ENCODE measurements around the gene GNG12.

The GNG12 gene

DNA sequence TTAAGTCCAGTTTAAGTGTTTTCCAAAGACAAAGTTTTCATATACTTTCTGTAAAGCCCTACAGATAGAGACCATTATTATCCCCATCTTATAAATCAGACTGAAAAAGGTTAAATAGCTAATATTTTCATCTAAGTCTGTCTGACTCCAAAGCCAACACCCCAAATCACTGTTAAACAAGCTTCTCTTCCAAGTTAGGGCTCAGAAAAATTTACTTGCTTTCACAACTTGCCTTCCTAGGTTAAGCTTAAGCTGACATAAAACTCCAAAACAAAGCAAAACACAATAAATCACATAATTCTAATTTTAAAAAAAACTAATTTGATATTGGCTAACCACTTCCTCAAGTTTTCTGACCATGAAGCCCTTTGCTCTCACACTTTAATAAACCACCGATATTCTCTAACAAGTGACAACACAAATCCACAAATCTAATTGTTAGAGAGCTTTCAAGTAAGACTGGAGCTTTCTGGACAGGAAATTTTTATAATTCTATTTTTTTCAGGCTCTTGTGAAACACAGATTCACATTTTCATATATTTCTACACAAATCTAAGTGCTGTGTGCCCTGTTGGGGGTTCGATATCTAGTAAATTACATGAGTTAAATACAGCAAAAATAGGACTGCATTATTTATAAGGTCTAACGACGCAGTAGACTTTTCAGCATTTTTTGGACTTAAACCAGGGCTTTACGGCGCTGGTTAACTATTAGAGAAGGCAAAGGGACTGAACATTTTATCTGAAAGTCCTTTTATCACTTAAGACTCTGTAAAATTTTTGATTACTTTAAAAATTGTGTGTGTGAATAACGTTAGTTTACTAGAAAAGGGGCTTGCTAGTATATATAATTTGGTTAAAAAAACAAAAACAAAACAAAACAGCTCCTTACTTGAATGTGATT lies 2.1 kb downstream of the GNG12 start:
- no peaks in the 10 kb centered on the region for H3K27me3 ChIP-seq (ENCODE audit: insufficient read depth, low read length)
- peak overlapping the region; percentile 86 for H3K4me3 ChIP-seq (ENCODE audit: low read depth, low read length)
- peaks cover 7% of the 10 kb centered on the region for H3K36me3 ChIP-seq (ENCODE audit: insufficient read depth, low read length)
- peaks cover 33% of the 10 kb centered on the region for H3K4me1 ChIP-seq (ENCODE audit: control insufficient read depth, insufficient read depth, low read length, unreplicated experiment)
- peaks cover 66% of the 10 kb centered on the region for H3K79me2 ChIP-seq (ENCODE audit: control insufficient read depth, insufficient read depth, low read length, unreplicated experiment)
- no peak overlapping the region for H2AFZ ChIP-seq (ENCODE audit: low read length, unreplicated experiment)
- peak overlapping the region; percentile 90 for H3K27ac ChIP-seq (ENCODE audit: low read depth, low read length)

DNA sequence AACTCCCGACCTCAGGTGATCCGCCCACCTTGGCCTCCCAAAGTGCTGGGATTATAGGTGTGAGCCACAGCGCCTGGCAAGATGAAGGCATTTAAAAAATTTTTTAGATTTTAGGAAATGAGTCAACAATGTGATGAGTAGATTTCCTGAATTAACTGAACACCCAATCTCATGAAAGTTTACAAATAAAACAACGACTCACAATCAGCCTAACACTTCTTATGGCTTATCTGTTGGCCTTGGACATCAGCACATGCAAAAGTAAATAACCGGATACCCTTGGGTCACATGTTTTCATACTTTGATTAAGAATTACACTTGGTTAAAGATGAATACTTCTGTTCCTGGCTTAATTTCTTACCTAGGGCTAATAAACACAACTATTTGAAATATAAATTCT lies 3.0 kb downstream of the GNG12 start:
- H2AFZ ChIP-seq (ENCODE audit: low read length, unreplicated experiment) = no peak overlapping the region
- peak overlapping the region; percentile 90 for H3K27ac ChIP-seq (ENCODE audit: low read depth, low read length)
- peaks cover 25% of the 10 kb centered on the region for H3K4me1 ChIP-seq (ENCODE audit: control insufficient read depth, insufficient read depth, low read length, unreplicated experiment)
- H3K79me2 ChIP-seq (ENCODE audit: control insufficient read depth, insufficient read depth, low read length, unreplicated experiment) = peaks cover 75% of the 10 kb centered on the region
- no peaks in the 10 kb centered on the region for H3K27me3 ChIP-seq (ENCODE audit: insufficient read depth, low read length)
- H3K36me3 ChIP-seq (ENCODE audit: insufficient read depth, low read length) = peaks cover 7% of the 10 kb centered on the region
- H3K4me3 ChIP-seq (ENCODE audit: low read depth, low read length) = peak overlapping the region; percentile 86

- H3K4me1 ChIP-seq (ENCODE audit: control insufficient read depth, insufficient read depth, low read length, unreplicated experiment) = peaks cover 16% of the 10 kb centered on the region
- H3K4me3 ChIP-seq (ENCODE audit: low read depth, low read length) = no peak overlapping the region
- H3K27me3 ChIP-seq (ENCODE audit: insufficient read depth, low read length) = no peaks in the 10 kb centered on the region
- H3K79me2 ChIP-seq (ENCODE audit: control insufficient read depth, insufficient read depth, low read length, unreplicated experiment) = peaks cover 99% of the 10 kb centered on the region
- H3K27ac ChIP-seq (ENCODE audit: low read depth, low read length) = no peak overlapping the region
- H2AFZ ChIP-seq (ENCODE audit: low read length, unreplicated experiment) = no peak overlapping the region
- peaks cover 10% of the 10 kb centered on the region for H3K36me3 ChIP-seq (ENCODE audit: insufficient read depth, low read length)
Measured at GRCh38 chr1:67827688-67828087, 5.6 kb downstream of the GNG12 start.

- Histone ChIP-seq H2AFZ (ENCODE audit: low read length, unreplicated experiment) (no peak overlapping the region), H3K4me3 (ENCODE audit: low read depth, low read length) (no peak overlapping the region), H3K36me3 (ENCODE audit: insufficient read depth, low read length) (peaks cover 13% of the 10 kb centered on the region), H3K79me2 (ENCODE audit: control insufficient read depth, insufficient read depth, low read length, unreplicated experiment) (peaks cover 99% of the 10 kb centered on the region), H3K4me1 (ENCODE audit: control insufficient read depth, insufficient read depth, low read length, unreplicated experiment) (peaks cover 14% of the 10 kb centered on the region), H3K27ac (ENCODE audit: low read depth, low read length) (no peak overlapping the region), H3K27me3 (ENCODE audit: insufficient read depth, low read length) (no peaks in the 10 kb centered on the region)
Measured at GRCh38 chr1:67825591-67825990, 7.7 kb downstream of the GNG12 start.

DNA sequence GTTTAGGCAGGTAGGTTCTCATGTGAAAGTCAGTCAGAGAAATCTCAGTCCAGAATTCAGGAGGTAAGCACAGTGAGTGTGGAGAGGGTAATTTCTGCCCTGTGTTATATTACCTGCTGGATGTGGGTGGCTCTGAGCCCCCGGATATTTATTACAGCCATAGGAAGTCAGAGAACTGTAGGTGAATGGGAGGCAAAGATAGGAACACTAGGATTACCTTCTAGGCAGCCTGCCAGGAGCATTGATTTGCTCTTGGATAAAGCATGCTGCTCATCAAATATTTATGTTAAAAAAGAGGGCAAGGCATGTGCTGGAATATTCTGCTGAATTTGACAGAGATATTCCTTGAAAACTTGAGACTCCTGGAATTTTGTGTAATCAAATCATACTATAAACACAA lies 8.5 kb downstream of the GNG12 start:
- Histone ChIP-seq H3K4me1 (ENCODE audit: control insufficient read depth, insufficient read depth, low read length, unreplicated experiment) (peaks cover 7% of the 10 kb centered on the region), H3K27ac (ENCODE audit: low read depth, low read length) (no peak overlapping the region), H3K36me3 (ENCODE audit: insufficient read depth, low read length) (peaks cover 13% of the 10 kb centered on the region), H2AFZ (ENCODE audit: low read length, unreplicated experiment) (no peak overlapping the region), H3K4me3 (ENCODE audit: low read depth, low read length) (no peak overlapping the region), H3K79me2 (ENCODE audit: control insufficient read depth, insufficient read depth, low read length, unreplicated experiment) (peaks cover 97% of the 10 kb centered on the region), H3K27me3 (ENCODE audit: insufficient read depth, low read length) (no peaks in the 10 kb centered on the region)

DNA sequence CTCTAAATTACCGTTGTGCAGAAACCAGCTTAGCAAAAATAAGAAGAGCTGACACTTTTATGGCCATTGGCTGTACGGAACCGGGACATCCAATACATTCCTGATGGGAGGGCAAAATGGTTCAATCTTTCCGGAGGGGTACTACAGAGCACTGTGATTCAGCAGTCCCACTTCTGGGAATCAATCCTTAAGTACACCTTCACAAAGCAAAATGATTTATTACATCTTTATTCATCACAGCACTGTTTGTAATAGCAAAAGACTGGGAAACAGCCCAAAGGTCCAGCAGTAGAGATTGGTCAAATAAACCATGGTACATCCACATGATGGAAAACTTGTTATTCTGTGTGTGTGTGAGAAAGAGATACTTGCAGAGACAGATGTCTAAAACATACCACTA lies 9.7 kb downstream of the GNG12 start:
- Histone ChIP-seq H3K36me3 (ENCODE audit: insufficient read depth, low read length) (peaks cover 10% of the 10 kb centered on the region), H3K4me3 (ENCODE audit: low read depth, low read length) (no peak overlapping the region), H2AFZ (ENCODE audit: low read length, unreplicated experiment) (no peak overlapping the region), H3K27me3 (ENCODE audit: insufficient read depth, low read length) (no peaks in the 10 kb centered on the region), H3K4me1 (ENCODE audit: control insufficient read depth, insufficient read depth, low read length, unreplicated experiment) (peaks cover 19% of the 10 kb centered on the region), H3K27ac (ENCODE audit: low read depth, low read length) (no peak overlapping the region), H3K79me2 (ENCODE audit: control insufficient read depth, insufficient read depth, low read length, unreplicated experiment) (peaks cover 97% of the 10 kb centered on the region)

DNA sequence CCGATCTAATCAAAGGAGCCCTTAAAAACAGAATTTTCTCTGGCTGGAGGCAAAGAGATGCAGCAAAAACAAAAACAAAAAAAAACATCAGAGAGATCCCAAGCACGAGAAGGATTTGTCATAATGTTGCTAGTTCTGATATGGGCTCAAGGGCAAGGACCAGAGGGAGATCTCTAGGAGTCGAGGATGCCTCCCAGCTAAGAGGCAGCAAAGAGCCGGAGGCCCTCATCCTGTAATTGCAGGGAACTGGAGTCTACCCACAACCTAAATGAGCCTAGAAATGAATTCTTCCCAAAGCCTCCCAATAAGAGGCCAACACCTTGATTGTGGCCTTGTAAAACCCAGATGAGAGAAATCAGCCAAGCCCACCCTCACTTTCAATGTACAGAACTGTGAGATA lies 12.0 kb downstream of the GNG12 start:
- Histone ChIP-seq H3K4me3 (ENCODE audit: low read depth, low read length) (no peak overlapping the region), H3K27ac (ENCODE audit: low read depth, low read length) (no peak overlapping the region), H3K27me3 (ENCODE audit: insufficient read depth, low read length) (no peaks in the 10 kb centered on the region), H2AFZ (ENCODE audit: low read length, unreplicated experiment) (no peak overlapping the region), H3K79me2 (ENCODE audit: control insufficient read depth, insufficient read depth, low read length, unreplicated experiment) (peaks cover 97% of the 10 kb centered on the region), H3K4me1 (ENCODE audit: control insufficient read depth, insufficient read depth, low read length, unreplicated experiment) (peaks cover 21% of the 10 kb centered on the region), H3K36me3 (ENCODE audit: insufficient read depth, low read length) (peaks cover 21% of the 10 kb centered on the region)

GRCh38 chr1:67818725-67819301 lies 14.5 kb downstream of the GNG12 start:
- Histone ChIP-seq H3K79me2 (ENCODE audit: control insufficient read depth, insufficient read depth, low read length, unreplicated experiment) (peaks cover 96% of the 10 kb centered on the region), H3K4me3 (ENCODE audit: low read depth, low read length) (no peak overlapping the region), H3K4me1 (ENCODE audit: control insufficient read depth, insufficient read depth, low read length, unreplicated experiment) (peaks cover 30% of the 10 kb centered on the region), H2AFZ (ENCODE audit: low read length, unreplicated experiment) (no peak overlapping the region), H3K27ac (ENCODE audit: low read depth, low read length) (no peak overlapping the region), H3K27me3 (ENCODE audit: insufficient read depth, low read length) (no peaks in the 10 kb centered on the region), H3K36me3 (ENCODE audit: insufficient read depth, low read length) (peaks cover 25% of the 10 kb centered on the region)

DNA sequence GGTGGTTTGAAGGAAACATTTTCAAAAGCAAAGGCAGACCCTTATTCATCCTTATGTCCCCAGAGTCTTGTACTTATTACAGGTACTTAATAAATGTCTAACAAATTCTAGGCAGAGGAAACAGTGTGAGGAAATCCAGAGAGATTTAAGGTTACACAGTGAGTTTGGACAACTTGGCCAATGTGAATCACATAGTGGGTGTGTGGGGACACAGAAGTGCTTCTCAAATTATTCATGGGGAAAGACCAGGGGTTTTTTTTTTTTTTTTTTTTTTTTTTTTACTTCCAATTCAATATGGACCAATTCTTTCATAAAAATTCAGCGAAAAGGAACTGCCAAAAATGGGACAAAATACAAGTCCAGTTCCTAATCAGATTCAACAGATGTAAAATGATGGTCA lies 15.1 kb downstream of the GNG12 start:
- H3K4me1 ChIP-seq (ENCODE audit: control insufficient read depth, insufficient read depth, low read length, unreplicated experiment) = peaks cover 23% of the 10 kb centered on the region
- no peak overlapping the region for H3K4me3 ChIP-seq (ENCODE audit: low read depth, low read length)
- no peak overlapping the region for H2AFZ ChIP-seq (ENCODE audit: low read length, unreplicated experiment)
- H3K27ac ChIP-seq (ENCODE audit: low read depth, low read length) = no peak overlapping the region
- peaks cover 22% of the 10 kb centered on the region; the same call in 1 of the 2 replicates for H3K36me3 ChIP-seq (ENCODE audit: insufficient read depth, low read length)
- no peaks in the 10 kb centered on the region for H3K27me3 ChIP-seq (ENCODE audit: insufficient read depth, low read length)
- H3K79me2 ChIP-seq (ENCODE audit: control insufficient read depth, insufficient read depth, low read length, unreplicated experiment) = peaks cover 92% of the 10 kb centered on the region

- H3K79me2 ChIP-seq (ENCODE audit: control insufficient read depth, insufficient read depth, low read length, unreplicated experiment) = peaks cover 92% of the 10 kb centered on the region
- H3K4me3 ChIP-seq (ENCODE audit: low read depth, low read length) = no peak overlapping the region
- no peak overlapping the region for H2AFZ ChIP-seq (ENCODE audit: low read length, unreplicated experiment)
- H3K27ac ChIP-seq (ENCODE audit: low read depth, low read length) = no peak overlapping the region
- peaks cover 22% of the 10 kb centered on the region; the same call in 1 of the 2 replicates for H3K36me3 ChIP-seq (ENCODE audit: insufficient read depth, low read length)
- no peaks in the 10 kb centered on the region for H3K27me3 ChIP-seq (ENCODE audit: insufficient read depth, low read length)
- peaks cover 23% of the 10 kb centered on the region for H3K4me1 ChIP-seq (ENCODE audit: control insufficient read depth, insufficient read depth, low read length, unreplicated experiment)
Measured at GRCh38 chr1:67817319-67817718, 15.9 kb downstream of the GNG12 start.

DNA sequence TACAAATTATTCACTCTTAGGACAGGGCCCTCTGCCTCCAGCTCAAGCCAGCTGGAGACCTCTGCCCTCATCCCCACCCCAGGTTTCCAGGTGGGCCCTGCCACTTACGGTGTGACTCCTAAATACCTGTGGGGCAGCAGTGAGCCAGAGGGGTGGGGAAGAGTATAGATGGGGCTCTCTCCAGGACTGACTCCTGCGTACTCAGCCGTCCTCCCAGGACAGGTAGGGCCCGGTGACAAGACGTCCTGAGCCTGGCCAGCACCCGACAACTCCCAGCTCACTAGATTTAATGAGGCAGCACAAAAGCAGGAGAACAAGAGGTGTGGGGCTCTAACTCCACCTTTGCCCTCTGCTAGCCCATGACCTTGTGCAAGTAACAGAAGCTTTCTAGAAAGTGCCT lies 16.8 kb downstream of the GNG12 start:
- no peak overlapping the region for H3K4me3 ChIP-seq (ENCODE audit: low read depth, low read length)
- peaks cover 92% of the 10 kb centered on the region for H3K79me2 ChIP-seq (ENCODE audit: control insufficient read depth, insufficient read depth, low read length, unreplicated experiment)
- no peaks in the 10 kb centered on the region for H3K27me3 ChIP-seq (ENCODE audit: insufficient read depth, low read length)
- no peak overlapping the region for H2AFZ ChIP-seq (ENCODE audit: low read length, unreplicated experiment)
- H3K36me3 ChIP-seq (ENCODE audit: insufficient read depth, low read length) = peaks cover 19% of the 10 kb centered on the region; the same call in 1 of the 2 replicates
- H3K27ac ChIP-seq (ENCODE audit: low read depth, low read length) = no peak overlapping the region
- H3K4me1 ChIP-seq (ENCODE audit: control insufficient read depth, insufficient read depth, low read length, unreplicated experiment) = peaks cover 23% of the 10 kb centered on the region

Data from ACC112 (cell line).